GM12865 (cell line): ENCODE results near the gene CCDC91.

ENCODE experiments used
- DNase-seq: peaks from one replicate; pipeline ENCODE4 v3.0.0; 2010; ENCODE audit warnings: low read depth
- H3K4me3 ChIP-seq: 2 replicates; pipeline ENCODE4 v1.5.1; 2011; ENCODE audit warnings: mild to moderate bottlenecking, low read depth, low read length, control low read depth
- TF ChIP-seq, protein P1 (sequence below): IDR thresholded peaks from 2 replicates; pipeline ENCODE4 v1.5.1; 2011; ENCODE audit warnings: low read length, control low read depth, low read depth, inconsistent platforms; ENCODE audit not compliant: insufficient read depth; ENCODE audit errors: missing control alignments

CCDC91 gene

DNA sequence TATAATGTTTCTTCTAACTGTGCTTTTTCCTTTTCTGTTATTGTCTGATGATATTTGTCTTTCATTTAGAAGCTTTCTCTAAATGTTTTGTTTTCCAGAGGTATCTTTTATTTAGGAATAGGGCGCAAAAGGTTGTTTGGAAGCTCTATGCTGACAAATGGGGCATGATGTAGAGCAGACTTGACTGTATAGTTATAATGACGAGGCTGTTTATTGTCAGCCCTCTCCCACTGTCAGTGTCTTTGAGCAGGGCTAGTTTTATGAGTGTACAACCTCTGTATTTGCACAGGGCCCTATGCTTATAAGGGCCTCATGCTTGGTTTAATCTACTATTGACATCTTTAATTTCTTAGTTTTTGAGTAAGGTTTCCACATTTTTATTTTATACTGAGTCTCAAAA, 158.9 kb downstream of the CCDC91 start:
- H3K4me3 ChIP-seq: no peak overlapping the region
- TF ChIP-seq, protein P1, sequence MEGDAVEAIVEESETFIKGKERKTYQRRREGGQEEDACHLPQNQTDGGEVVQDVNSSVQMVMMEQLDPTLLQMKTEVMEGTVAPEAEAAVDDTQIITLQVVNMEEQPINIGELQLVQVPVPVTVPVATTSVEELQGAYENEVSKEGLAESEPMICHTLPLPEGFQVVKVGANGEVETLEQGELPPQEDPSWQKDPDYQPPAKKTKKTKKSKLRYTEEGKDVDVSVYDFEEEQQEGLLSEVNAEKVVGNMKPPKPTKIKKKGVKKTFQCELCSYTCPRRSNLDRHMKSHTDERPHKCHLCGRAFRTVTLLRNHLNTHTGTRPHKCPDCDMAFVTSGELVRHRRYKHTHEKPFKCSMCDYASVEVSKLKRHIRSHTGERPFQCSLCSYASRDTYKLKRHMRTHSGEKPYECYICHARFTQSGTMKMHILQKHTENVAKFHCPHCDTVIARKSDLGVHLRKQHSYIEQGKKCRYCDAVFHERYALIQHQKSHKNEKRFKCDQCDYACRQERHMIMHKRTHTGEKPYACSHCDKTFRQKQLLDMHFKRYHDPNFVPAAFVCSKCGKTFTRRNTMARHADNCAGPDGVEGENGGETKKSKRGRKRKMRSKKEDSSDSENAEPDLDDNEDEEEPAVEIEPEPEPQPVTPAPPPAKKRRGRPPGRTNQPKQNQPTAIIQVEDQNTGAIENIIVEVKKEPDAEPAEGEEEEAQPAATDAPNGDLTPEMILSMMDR: no peak
- no peak for DNase-seq

DNA sequence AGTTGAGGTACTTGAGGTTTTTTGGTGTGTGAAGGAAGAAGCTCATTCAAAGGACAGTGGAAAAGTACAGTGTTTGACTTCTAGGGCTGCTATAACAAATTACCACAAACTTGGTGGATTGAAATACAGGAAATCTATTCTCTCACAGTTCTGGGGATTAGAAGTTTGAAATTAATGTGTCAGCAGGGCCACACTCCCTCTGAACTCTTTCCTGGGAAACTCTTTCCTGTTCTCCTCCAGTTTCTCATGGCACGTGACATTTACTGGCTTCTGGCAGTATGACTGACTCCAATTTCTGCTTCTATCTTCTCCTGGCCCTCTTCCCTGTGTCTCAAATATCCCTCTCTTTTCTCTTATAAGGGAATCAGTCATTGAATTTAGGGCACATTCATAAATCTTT, 160.2 kb downstream of the CCDC91 start:
- H3K4me3 ChIP-seq: no peak overlapping the region
- TF ChIP-seq, protein P1: no peak
- no peak for DNase-seq

DNA sequence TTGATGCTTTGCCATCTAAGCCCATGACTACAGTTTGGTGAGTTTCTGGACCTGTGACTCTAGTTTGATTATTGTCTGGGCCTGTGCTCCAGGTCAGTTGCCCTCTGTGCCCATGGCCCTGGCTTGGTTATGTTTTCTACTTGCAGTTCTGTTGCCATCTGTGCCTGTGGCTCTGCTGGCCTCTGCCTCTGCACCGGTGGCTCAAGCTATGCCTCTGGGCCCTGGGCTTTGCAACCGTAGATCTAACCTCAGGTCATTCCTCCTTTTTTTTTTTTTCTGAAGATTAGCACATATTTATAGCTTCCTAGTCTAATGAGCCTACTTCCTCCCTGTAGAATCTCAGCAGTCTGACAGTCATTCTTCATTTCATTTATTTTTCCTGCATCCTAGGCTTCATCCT, 161.2 kb downstream of the CCDC91 start:
- TF ChIP-seq, protein P1: no peak
- H3K4me3 ChIP-seq: no peak overlapping the region
- no peak for DNase-seq

DNA sequence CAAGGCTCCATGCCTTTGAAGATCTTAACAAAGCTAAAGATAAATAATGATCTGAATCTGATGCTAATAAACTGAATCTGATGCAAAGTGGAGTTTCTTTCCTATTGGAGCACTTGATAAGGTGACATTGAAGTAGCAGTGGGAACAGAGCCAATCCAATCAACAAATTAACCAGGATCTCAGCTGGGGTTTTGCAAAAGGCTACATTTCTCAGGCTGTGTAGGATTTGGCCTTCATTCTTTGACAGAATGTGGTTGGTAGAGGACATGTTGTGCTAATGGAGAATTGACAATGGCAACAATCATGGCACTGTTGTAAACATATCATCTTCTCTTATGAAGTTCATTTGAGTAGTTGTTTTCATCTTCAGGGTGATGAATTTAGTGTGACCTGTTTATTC, 164.9 kb downstream of the CCDC91 start:
- TF ChIP-seq, protein P1: no peak
- H3K4me3 ChIP-seq: no peak overlapping the region
- DNase-seq: no peak

DNA sequence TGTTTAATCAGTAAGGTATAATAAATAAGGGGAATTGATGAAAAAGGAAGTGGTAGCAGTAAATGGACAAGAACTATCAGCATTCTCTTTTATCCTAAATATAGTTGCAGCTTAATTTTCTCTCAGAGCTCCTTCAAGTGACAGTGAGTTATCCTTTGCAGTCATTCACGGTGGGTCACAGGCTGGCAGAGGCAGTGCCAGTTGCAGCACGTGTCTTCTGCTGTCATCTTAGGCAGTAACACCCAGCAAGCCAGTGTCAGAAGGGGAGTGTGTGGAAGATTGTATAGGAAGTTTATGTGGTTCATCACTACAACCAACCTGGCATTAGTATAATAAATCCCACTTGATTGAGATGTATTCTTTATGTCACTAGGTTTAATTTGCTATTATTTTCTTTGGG, 170.0 kb downstream of the CCDC91 start:
- TF ChIP-seq, protein P1: no peak

DNA sequence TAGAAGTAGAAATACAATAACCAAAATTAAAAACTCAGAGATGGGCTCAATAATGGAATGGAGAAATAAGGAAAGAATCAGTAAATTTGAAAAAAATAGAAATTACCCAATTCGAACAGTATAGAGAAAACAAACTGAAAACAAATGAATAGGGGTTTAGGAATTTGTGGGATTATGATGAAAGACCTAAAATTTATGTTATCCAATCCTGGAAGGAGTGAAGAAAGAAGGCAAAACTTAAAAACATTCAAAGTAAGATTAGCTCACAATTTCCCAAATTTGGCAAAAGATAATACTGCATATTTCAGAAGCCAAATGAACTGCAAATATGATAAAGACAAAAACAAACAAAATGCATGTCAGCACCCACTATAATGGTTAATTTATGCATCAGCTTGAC, 177.1 kb downstream of the CCDC91 start:
- H3K4me3 ChIP-seq: no peak overlapping the region
- DNase-seq: no peak
- TF ChIP-seq, protein P1: no peak

More for the DNA sequence above, 170.0 kb downstream of the CCDC91 start:
- no peak overlapping the region for H3K4me3 ChIP-seq
- no peak for DNase-seq

DNA sequence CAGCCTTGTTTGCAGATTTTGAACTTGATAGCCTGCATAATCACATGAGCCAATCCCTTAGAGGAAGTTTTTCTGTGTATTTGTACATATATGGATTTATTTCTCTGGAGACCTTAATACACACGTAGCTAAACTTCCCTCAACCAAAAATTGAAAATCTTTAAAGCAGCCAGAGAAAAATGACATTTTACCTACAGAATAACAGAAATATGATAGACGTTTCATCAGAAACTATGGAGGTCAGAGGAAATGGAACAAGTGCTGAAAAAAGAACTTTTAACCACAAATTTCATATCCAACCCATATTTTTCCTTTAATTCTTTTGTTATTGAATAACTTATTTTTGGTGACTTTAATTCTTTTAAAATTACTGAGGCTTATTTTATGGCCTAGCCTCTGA, 177.7 kb downstream of the CCDC91 start:
- no peak for DNase-seq
- TF ChIP-seq, protein P1: no peak
- no peak overlapping the region for H3K4me3 ChIP-seq
